ENCODE measurements around the gene ABCC3.

ABCC3 gene

GRCh38 chr17:50685691-50686493 lies 51.2 kb downstream of the ABCC3 start:
- peak overlapping the region; percentile 70 for H3K27ac ChIP-seq
- TF ChIP-seq CTCF (IDR thresholded peaks at IDR 0.05) (no peak), ZFX (IDR thresholded peaks at IDR 0.05; ENCODE audit: borderline replicate concordance) (no peak)

GRCh38 chr17:50686494-50687199 lies 52.0 kb downstream of the ABCC3 start:
- H3K27ac ChIP-seq = peak overlapping the region; percentile 57
- no peak for TF ChIP-seq CTCF (IDR thresholded peaks at IDR 0.05)
- no peak for TF ChIP-seq ZFX (IDR thresholded peaks at IDR 0.05; ENCODE audit: borderline replicate concordance)

GRCh38 chr17:50687200-50688066 lies 52.8 kb downstream of the ABCC3 start:
- TF ChIP-seq CTCF (IDR thresholded peaks at IDR 0.05) (no peak), ZFX (IDR thresholded peaks at IDR 0.05; ENCODE audit: borderline replicate concordance) (no peak)
- peak overlapping the region; percentile 57 for H3K27ac ChIP-seq

- TF ChIP-seq ZFX (IDR thresholded peaks at IDR 0.05; ENCODE audit: borderline replicate concordance) (no peak), CTCF (IDR thresholded peaks at IDR 0.05) (no peak)
- H3K27ac ChIP-seq = no peak overlapping the region
Observed at GRCh38 chr17:50688245-50688644, 53.6 kb downstream of the ABCC3 start.

GRCh38 chr17:50689251-50689650 lies 54.6 kb downstream of the ABCC3 start:
- TF ChIP-seq ZFX (IDR thresholded peaks at IDR 0.05; ENCODE audit: borderline replicate concordance) (no peak), CTCF (IDR thresholded peaks at IDR 0.05) (no peak)
- H3K27ac ChIP-seq = no peak overlapping the region

- peak overlapping the region; percentile 98 for H3K27ac ChIP-seq
- no peak for TF ChIP-seq ZFX (IDR thresholded peaks at IDR 0.05; ENCODE audit: borderline replicate concordance)
- TF ChIP-seq CTCF (IDR thresholded peaks at IDR 0.05) = no peak
Observed at GRCh38 chr17:50689956-50690886, 55.5 kb downstream of the ABCC3 start.

All from 22Rv1 (cell line).